ENCODE measurements around the gene TREML2. TPM values are rescaled to one million over a fixed set of nuclear protein-coding genes. Genes with fewer than 3 reads are reported as not detected.
"Not testable (repeated sequence)": the region's sequence is repeated elsewhere in the genome, so short reads cannot be mapped to it uniquely, and the experiment has no call there.

The TREML2 gene, protein sequence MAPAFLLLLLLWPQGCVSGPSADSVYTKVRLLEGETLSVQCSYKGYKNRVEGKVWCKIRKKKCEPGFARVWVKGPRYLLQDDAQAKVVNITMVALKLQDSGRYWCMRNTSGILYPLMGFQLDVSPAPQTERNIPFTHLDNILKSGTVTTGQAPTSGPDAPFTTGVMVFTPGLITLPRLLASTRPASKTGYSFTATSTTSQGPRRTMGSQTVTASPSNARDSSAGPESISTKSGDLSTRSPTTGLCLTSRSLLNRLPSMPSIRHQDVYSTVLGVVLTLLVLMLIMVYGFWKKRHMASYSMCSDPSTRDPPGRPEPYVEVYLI
- total RNA-seq = 1 to 10 TPM; 1.9 to 2.7 TPM

GRCh38 chr6:41200901-41201763 is at the start of gene TREML2:
Gene TREML2, minus strand, starts transcription at chr6:41201149. Its CDS starts 141 bp downstream, at chr6:41201008.
- H3K9me3 Mint-ChIP-seq (ENCODE audit: low read depth) = no peaks in the 10 kb centered on the region
- H3K4me3 Mint-ChIP-seq = peak within 1 kb of the TSS; percentile 43
- peaks cover 41% of the 10 kb centered on the region for H3K4me1 Mint-ChIP-seq
- peak within 1 kb of the TSS; percentile 96 for H3K27ac Mint-ChIP-seq
- peaks cover 10% of the 10 kb centered on the region for H3K36me3 Mint-ChIP-seq
- peak; percentile 28 for ATAC-seq
- CTCF ChIA-PET = interaction anchor here (0.8 to 2.3 kb wide), 11 partner anchors 9 to 173 kb away, joined by 3 to 8 read pairs (median 4); partner anchors contain the start of gene NCR2
- DNase-seq = peak; percentile 55
- H3K27me3 Mint-ChIP-seq = no peaks in the 10 kb centered on the region

DNA sequence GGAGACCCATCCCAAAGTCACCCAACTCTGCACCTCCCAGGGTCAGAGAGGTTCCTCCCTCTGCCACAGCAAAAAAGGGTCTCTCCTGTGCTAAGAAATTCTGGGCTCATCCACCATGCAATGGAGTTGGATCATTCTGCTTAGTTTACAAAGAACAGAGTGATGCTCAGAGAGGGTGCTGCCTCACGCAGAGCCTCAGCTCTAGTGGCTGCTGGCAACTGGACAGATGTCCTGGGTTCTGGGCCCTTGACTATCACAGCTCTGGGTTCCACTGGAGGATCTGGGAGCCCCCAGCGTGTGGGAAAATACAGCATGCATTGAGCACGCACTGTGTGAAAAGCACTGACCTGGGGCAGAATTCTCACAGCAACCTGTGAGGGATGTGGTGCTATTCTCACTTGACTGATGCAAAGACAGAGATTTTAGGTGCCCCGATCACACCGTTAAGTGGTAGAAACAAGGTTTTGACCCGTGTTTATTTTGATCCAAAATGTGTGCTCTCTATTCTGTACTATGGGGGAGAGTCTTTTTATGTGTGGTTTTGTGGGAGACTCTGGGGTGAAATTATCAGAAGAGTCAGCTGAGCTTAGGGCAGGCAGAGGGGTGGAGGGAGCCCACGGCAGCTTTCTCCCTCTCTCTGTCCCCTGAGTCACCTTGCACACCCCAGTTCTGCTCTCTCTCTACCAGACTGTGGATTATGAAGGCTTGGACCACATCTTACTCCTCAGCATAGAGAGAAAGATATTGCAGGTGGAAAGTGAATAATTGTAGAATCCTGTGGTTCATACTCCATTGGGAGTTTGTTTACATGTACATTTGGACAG is 47.1 kb upstream of the TREML2 start:
- H3K9me3 Mint-ChIP-seq (ENCODE audit: low read depth) = no peaks in the 10 kb centered on the region
- no peak for ATAC-seq
- CTCF ChIA-PET = no interaction called here
- DNase-seq = no peak
- no peaks in the 10 kb centered on the region for H3K36me3 Mint-ChIP-seq
- H3K27ac Mint-ChIP-seq = no peak overlapping the region
- H3K4me3 Mint-ChIP-seq = no peak overlapping the region
- peaks cover 12% of the 10 kb centered on the region for H3K4me1 Mint-ChIP-seq
- H3K27me3 Mint-ChIP-seq = peaks cover 27% of the 10 kb centered on the region

DNA sequence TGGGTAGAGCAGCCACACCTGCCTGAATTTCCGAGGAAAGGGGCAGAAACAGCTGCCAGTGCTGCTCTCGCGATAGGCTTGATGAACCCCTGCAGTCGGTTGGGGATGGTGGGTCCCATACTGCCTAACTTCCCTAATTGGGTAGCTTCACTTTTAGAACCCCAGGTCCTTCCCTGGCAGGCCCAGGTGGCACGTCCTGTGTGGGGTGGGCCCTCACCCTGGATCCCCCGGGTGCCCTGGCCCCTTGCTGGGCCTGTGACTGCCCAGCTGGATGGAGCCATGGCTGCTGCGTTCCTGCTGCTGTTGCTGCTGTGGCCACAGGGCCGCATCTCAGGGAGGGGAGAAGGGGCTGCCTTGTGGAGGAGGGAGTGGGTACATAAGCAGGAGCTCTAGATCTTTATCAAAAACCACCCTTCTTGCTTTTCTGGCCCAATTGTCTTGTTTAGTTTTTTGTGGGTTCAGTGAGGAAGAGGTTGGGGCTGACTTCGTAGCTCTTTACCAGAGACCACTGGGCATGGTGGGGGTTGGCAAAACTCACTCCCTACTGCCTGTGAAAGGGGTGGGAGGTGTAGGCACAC is 46.4 kb upstream of the TREML2 start:
- H3K9me3 Mint-ChIP-seq (ENCODE audit: low read depth) = no peaks in the 10 kb centered on the region
- H3K27me3 Mint-ChIP-seq = peaks cover 28% of the 10 kb centered on the region
- DNase-seq = no peak
- no peak for ATAC-seq
- peaks cover 12% of the 10 kb centered on the region for H3K4me1 Mint-ChIP-seq
- CTCF ChIA-PET = no interaction called here
- no peaks in the 10 kb centered on the region for H3K36me3 Mint-ChIP-seq
- no peak overlapping the region for H3K27ac Mint-ChIP-seq
- H3K4me3 Mint-ChIP-seq = no peak overlapping the region

DNA sequence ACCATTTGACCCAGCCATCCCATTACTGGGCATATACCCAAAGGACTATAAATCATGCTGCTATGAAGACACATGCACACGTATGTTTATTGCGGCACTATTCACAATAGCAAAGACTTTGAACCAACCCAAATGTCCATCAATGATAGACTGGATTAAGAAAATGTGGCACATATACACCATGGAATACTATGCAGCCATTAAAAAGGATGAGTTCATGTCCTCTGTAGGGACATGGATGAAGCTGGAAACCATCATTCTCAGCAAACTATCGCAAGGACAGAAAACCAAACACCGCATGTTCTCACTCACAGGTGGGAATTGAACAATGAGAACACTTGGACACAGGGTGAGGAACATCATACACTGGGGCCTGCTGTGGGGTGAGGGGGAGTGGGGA is 45.6 kb upstream of the TREML2 start:
- H3K4me3 Mint-ChIP-seq; H3K9me3 Mint-ChIP-seq (ENCODE audit: low read depth); CTCF ChIA-PET; H3K36me3 Mint-ChIP-seq; ATAC-seq; DNase-seq; H3K27ac Mint-ChIP-seq: not testable (repeated sequence)
- H3K27me3 Mint-ChIP-seq = peaks cover 26% of the 10 kb centered on the region
- peaks cover 12% of the 10 kb centered on the region for H3K4me1 Mint-ChIP-seq

- H3K27me3 Mint-ChIP-seq = peaks cover 53% of the 10 kb centered on the region
- H3K4me1 Mint-ChIP-seq = no peaks in the 10 kb centered on the region
- ATAC-seq = no peak
- no peak overlapping the region for H3K4me3 Mint-ChIP-seq
- no peaks in the 10 kb centered on the region for H3K36me3 Mint-ChIP-seq
- CTCF ChIA-PET = interaction anchor here (0.7 kb wide), 1 partner anchor 951 kb away, joined by 3 read pairs; no protein-coding TSS in a partner anchor
- H3K9me3 Mint-ChIP-seq (ENCODE audit: low read depth) = no peaks in the 10 kb centered on the region
- no peak overlapping the region for H3K27ac Mint-ChIP-seq
- DNase-seq = no peak
These were observed 38.7 kb upstream of the TREML2 start for GRCh38 chr6:41239467-41240159.

GRCh38 chr6:41237128-41237527 is 36.2 kb upstream of the TREML2 start:
- CTCF ChIA-PET = no interaction called here
- ATAC-seq = no peak
- H3K4me3 Mint-ChIP-seq = no peak overlapping the region
- H3K4me1 Mint-ChIP-seq = no peaks in the 10 kb centered on the region
- no peak for DNase-seq
- no peak overlapping the region for H3K27ac Mint-ChIP-seq
- no peaks in the 10 kb centered on the region for H3K9me3 Mint-ChIP-seq (ENCODE audit: low read depth)
- peaks cover 42% of the 10 kb centered on the region for H3K27me3 Mint-ChIP-seq
- no peaks in the 10 kb centered on the region for H3K36me3 Mint-ChIP-seq

DNA sequence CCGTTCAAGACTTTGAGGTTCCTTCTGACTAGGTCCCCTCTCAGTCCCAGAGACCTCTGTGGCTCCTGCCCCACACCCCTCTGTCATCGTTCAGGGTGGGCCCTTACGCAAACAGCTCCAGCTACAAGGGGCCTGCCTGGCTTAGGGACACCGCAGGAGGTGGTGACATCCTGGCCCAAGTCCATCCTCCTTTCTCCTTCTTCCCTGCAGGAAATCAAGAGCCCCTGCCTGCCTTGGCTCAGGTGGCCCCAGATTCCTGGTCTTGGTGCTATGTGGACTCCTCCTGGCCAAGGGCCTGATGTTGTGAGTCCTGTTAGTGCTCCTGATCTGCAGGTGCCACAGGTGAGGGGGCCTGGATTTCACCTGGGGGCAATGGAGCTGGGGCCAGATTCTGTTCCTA is 35.3 kb upstream of the TREML2 start:
- DNase-seq (no peak), ATAC-seq (no peak)
- H3K27ac Mint-ChIP-seq = no peak overlapping the region
- CTCF ChIA-PET = no interaction called here
- H3K9me3 Mint-ChIP-seq (ENCODE audit: low read depth) = no peaks in the 10 kb centered on the region
- no peaks in the 10 kb centered on the region for H3K36me3 Mint-ChIP-seq
- H3K4me3 Mint-ChIP-seq = no peak overlapping the region
- H3K27me3 Mint-ChIP-seq = peaks cover 47% of the 10 kb centered on the region
- no peaks in the 10 kb centered on the region for H3K4me1 Mint-ChIP-seq

GRCh38 chr6:41232667-41233066 is 31.7 kb upstream of the TREML2 start:
- no peak overlapping the region for H3K27ac Mint-ChIP-seq
- no peak for ATAC-seq
- no peaks in the 10 kb centered on the region for H3K4me1 Mint-ChIP-seq
- DNase-seq = no peak
- peaks cover 22% of the 10 kb centered on the region for H3K27me3 Mint-ChIP-seq
- no peaks in the 10 kb centered on the region for H3K36me3 Mint-ChIP-seq
- CTCF ChIA-PET = no interaction called here
- no peak overlapping the region for H3K4me3 Mint-ChIP-seq
- H3K9me3 Mint-ChIP-seq (ENCODE audit: low read depth) = no peaks in the 10 kb centered on the region

DNA sequence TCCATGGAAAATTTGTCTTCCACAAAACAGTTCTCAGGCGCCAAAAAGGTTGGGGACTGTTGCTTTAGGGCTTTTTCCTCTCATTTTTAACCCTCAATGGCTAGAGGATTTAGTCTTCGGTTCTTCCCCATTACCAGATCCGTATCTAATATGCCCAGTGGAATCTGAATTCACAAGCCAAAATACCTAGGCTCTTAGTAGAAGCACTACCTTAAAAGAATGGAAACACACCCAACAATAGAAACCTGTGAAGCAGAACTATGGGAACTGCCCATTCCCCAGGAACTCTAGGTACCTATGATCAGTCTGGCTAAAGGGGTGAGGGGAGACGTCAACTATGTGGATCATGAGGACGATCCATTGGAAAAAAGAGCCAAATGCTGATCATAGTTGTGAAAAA is 30.3 kb upstream of the TREML2 start:
- CTCF ChIA-PET = no interaction called here
- Mint-ChIP-seq H3K4me3 (no peak overlapping the region), H3K9me3 (ENCODE audit: low read depth) (no peaks in the 10 kb centered on the region), H3K27me3 (peaks cover 28% of the 10 kb centered on the region), H3K27ac (no peak overlapping the region), H3K36me3 (no peaks in the 10 kb centered on the region), H3K4me1 (no peaks in the 10 kb centered on the region)
- no peak for ATAC-seq
- no peak for DNase-seq

DNA sequence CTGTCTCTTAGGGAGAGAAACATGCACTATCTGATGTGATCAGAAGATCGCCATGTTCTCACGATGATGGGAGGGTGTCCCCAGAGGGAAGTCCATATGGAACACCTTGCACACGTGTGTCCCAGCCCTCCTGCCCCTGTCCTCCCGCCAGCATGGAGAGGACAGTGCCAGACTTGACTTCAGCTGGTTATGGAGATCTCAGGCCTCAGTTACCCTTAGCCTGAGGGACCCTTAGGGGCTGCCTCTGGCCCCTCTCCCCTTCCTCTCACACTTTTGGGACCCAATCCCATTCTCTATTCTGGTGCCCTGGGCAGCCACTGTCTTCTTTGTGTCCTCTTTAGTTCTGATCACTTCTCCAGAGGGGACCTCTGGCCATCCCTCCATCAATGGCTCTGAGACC is 28.8 kb upstream of the TREML2 start:
- CTCF ChIA-PET = interaction anchor here (1.1 kb wide), 1 partner anchor 142 kb away, joined by 3 read pairs; no protein-coding TSS in a partner anchor
- DNase-seq = no peak
- Mint-ChIP-seq H3K27me3 (peaks cover 33% of the 10 kb centered on the region), H3K9me3 (ENCODE audit: low read depth) (no peaks in the 10 kb centered on the region), H3K4me1 (no peaks in the 10 kb centered on the region), H3K36me3 (no peaks in the 10 kb centered on the region), H3K4me3 (no peak overlapping the region), H3K27ac (no peak overlapping the region)
- ATAC-seq = no peak

DNA sequence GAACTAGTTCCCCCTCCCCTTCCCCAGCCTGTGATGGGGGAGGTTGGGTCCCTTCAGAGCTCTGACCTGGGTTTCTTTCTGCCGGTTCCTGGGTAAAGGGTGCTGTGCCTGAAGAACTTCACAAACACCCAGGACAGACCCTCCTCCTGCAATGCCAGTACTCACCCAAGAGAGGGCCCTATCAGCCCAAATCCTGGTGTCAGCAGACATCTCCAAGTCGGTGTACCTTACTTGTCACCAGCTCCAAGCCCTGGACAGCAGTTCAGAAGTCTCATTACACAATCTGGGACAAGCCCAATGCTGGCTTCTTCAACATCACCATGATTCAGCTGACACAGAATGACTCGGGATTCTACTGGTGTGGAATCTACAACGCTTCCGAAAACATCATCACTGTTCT is 27.7 kb upstream of the TREML2 start:
- Mint-ChIP-seq H3K27ac (no peak overlapping the region), H3K36me3 (no peaks in the 10 kb centered on the region), H3K27me3 (peaks cover 31% of the 10 kb centered on the region), H3K9me3 (ENCODE audit: low read depth) (no peaks in the 10 kb centered on the region), H3K4me3 (no peak overlapping the region), H3K4me1 (no peaks in the 10 kb centered on the region)
- DNase-seq (no peak), ATAC-seq (no peak)
- CTCF ChIA-PET = no interaction called here

DNA sequence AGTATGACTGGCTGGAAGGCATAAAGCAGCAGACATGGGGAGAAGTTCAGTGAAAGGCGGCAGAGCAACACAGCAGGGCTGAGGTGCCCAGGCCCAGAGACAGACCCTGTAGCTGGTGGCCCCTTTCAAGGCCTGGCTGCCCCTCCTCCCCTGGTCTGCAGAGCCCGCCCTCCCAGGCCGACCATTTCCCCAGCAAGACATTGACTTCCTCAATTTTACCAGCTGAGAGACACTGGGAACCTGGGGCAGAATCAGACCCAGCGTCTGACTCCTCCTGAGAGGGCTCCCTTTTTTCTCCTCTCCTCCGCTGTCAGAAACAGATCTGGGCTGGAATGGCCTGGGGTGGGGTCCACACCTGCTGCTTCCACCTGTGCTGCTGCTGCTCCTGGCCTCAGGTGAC is 27.1 kb upstream of the TREML2 start, which contains the start of gene TREML4:
Gene TREML4 (plus strand): TSS at position 254 of the 400 bp plus-strand sequence. CDS start 79 bp downstream, at position 333.
- peaks cover 31% of the 10 kb centered on the region for H3K27me3 Mint-ChIP-seq
- no peak for ATAC-seq
- DNase-seq = no peak
- CTCF ChIA-PET = no interaction called here
- H3K4me3 Mint-ChIP-seq = no peak within 1 kb of the TSS
- no peaks in the 10 kb centered on the region for H3K36me3 Mint-ChIP-seq
- H3K4me1 Mint-ChIP-seq = no peaks in the 10 kb centered on the region
- H3K9me3 Mint-ChIP-seq (ENCODE audit: low read depth) = no peaks in the 10 kb centered on the region
- H3K27ac Mint-ChIP-seq = no peak within 1 kb of the TSS
